IMR-90 (cell line): ENCODE measurements around the gene CPED1. TPM values are rescaled to one million over a fixed set of nuclear protein-coding genes. Genes with fewer than 3 reads are reported as not detected.
A peak's percentile ranks its signal among the peaks of the same experiment; 100 is the strongest.

Experiments
- ATAC-seq: fragments of 200-7000 bp; cut with Tn5 transposase; 2 replicates; pipeline ENCODE4 v1.9.1; 2020; ENCODE audit warnings: low read depth, mild to moderate bottlenecking, moderate library complexity
- BruUV-seq: library from RNA; stranded (reverse); fragments of 400-500 nt; replicated peaks from 2 replicates; lab custom pipeline; 2021; lab: Mats Ljungman, UMichigan
- CTCF ChIA-PET: fragments of 300-600 bp; formaldehyde crosslinking; extraction: SDS; loops from one replicate; lab custom pipeline; 2021; ENCODE audit warnings: antibody characterized with exemption; lab: Yijun Ruan, JAX
- POLR2A ChIA-PET: fragments of 300-600 bp; sonication (Branson Sonifier 250); formaldehyde crosslinking; loops from one replicate; lab custom pipeline; 2022; ENCODE audit warnings: antibody characterized with exemption; ENCODE audit not compliant: unreplicated experiment; lab: Charles Lee
- DNase-seq: peaks from one replicate; pipeline ENCODE4 v3.0.0; 2013
- H2AFZ ChIP-seq: replicated peaks from 2 replicates; pipeline ENCODE3; 2013; ENCODE audit warnings: low read length, mild to moderate bottlenecking; ENCODE audit not compliant: poor library complexity
- H2AK5ac ChIP-seq: 2 replicates; pipeline ENCODE4 v1.6.1; 2013; ENCODE audit warnings: low read depth, low read length, inconsistent platforms
- H2AK9ac ChIP-seq: replicated peaks from 2 replicates; pipeline ENCODE3; 2013; ENCODE audit warnings: mild to moderate bottlenecking, low read depth, low read length, moderate library complexity; ENCODE audit not compliant: poor library complexity
- H2BK120ac ChIP-seq: 2 replicates; pipeline ENCODE4 v1.6.1; 2013; ENCODE audit warnings: low read depth, low read length, inconsistent platforms
- H2BK15ac ChIP-seq: 3 replicates; pipeline ENCODE4 v1.6.1; 2013; ENCODE audit warnings: low read depth, low read length, inconsistent platforms
- H2BK20ac ChIP-seq: 2 replicates; pipeline ENCODE4 v1.6.1; 2013; ENCODE audit warnings: low read depth, mild to moderate bottlenecking, inconsistent platforms, low read length, moderate library complexity
- H2BK5ac ChIP-seq: 2 replicates; pipeline ENCODE4 v1.6.1; 2013; ENCODE audit warnings: mild to moderate bottlenecking, low read depth, low read length, inconsistent platforms; ENCODE audit not compliant: poor library complexity, severe bottlenecking
- H3K14ac ChIP-seq: replicated peaks from 2 replicates; pipeline ENCODE4 v1.6.1; 2013; ENCODE audit warnings: low read depth, low read length, inconsistent platforms
- H3K18ac ChIP-seq: 2 replicates; pipeline ENCODE4 v1.6.1; 2013; ENCODE audit warnings: low read depth, low read length, control low read depth
- H3K23ac ChIP-seq: 2 replicates; pipeline ENCODE4 v1.6.1; 2013; ENCODE audit warnings: low read depth, low read length, inconsistent platforms
- H3K27ac ChIP-seq: 2 replicates; pipeline ENCODE4 v1.5.1; 2013; ENCODE audit warnings: mild to moderate bottlenecking, control low read depth, low read length; ENCODE audit not compliant: insufficient read depth
- H3K27me3 ChIP-seq: 2 replicates; pipeline ENCODE4 v1.6.1; 2013; ENCODE audit warnings: low read length; ENCODE audit not compliant: control insufficient read depth, insufficient read depth
- H3K36me3 ChIP-seq: 2 replicates; pipeline ENCODE4 v1.6.1; 2013; ENCODE audit warnings: low read length, mixed read lengths; ENCODE audit not compliant: control insufficient read depth, insufficient read depth
- H3K4ac ChIP-seq: 2 replicates; pipeline ENCODE4 v1.6.1; 2013; ENCODE audit warnings: low read depth, low read length, inconsistent platforms
- H3K4me1 ChIP-seq: 2 replicates; pipeline ENCODE4 v1.6.1; 2013; ENCODE audit warnings: low read length, mixed read lengths; ENCODE audit not compliant: control insufficient read depth, insufficient read depth
- H3K4me2 ChIP-seq: 2 replicates; pipeline ENCODE4 v1.6.1; 2013; ENCODE audit warnings: low read depth, mild to moderate bottlenecking, control low read depth, low read length, moderate library complexity
- H3K4me3 ChIP-seq: 2 replicates; pipeline ENCODE4 v1.5.1; 2013; ENCODE audit warnings: low read depth, mild to moderate bottlenecking, control low read depth, low read length, moderate library complexity; ENCODE audit not compliant: insufficient read depth
- H3K56ac ChIP-seq: 2 replicates; pipeline ENCODE4 v1.6.1; 2013; ENCODE audit warnings: low read length, inconsistent platforms; ENCODE audit not compliant: insufficient read depth; ENCODE audit errors: extremely low read depth
- H3K79me1 ChIP-seq, 2 experiments: 2 replicates each; pipeline ENCODE4 v1.6.1; 2013; ENCODE audit warnings: low read length in 2 of 2, inconsistent platforms in 1 of 2, low read depth in 1 of 2
- H3K9ac ChIP-seq: 2 replicates; pipeline ENCODE4 v1.6.1; 2013; ENCODE audit warnings: low read depth, low read length, control low read depth
- H3K9me1 ChIP-seq: 2 replicates; pipeline ENCODE4 v1.6.1; 2013; ENCODE audit warnings: low read length, inconsistent platforms; ENCODE audit not compliant: insufficient read depth
- H3K9me3 ChIP-seq: 2 replicates; pipeline ENCODE4 v1.6.1; 2013; ENCODE audit warnings: low read length; ENCODE audit not compliant: control insufficient read depth, insufficient read depth
- H4K20me1 ChIP-seq: 2 replicates; pipeline ENCODE4 v1.6.1; 2013; ENCODE audit warnings: low read length, inconsistent platforms; ENCODE audit not compliant: insufficient read depth
- H4K5ac ChIP-seq: 2 replicates; pipeline ENCODE4 v1.6.1; 2013; ENCODE audit warnings: mild to moderate bottlenecking, low read depth, low read length, control low read depth
- H4K8ac ChIP-seq, 2 experiments: 2 replicates each; pipeline ENCODE4 v1.6.1; 2013; ENCODE audit warnings: low read depth in 2 of 2, low read length in 2 of 2, control low read depth in 1 of 2, inconsistent platforms in 1 of 2
- H4K91ac ChIP-seq: 2 replicates; pipeline ENCODE4 v1.6.1; 2013; ENCODE audit warnings: low read depth, low read length, inconsistent platforms; ENCODE audit not compliant: insufficient read depth
- BHLHE40 ChIP-seq: fragments of 150-350 bp; IDR thresholded peaks from 2 replicates; pipeline ENCODE4 v1.6.1; 2016; ENCODE audit warnings: mild to moderate bottlenecking, low read depth, low read length
- CEBPB ChIP-seq: IDR thresholded peaks from 2 replicates; pipeline ENCODE4 v1.6.1; 2012; ENCODE audit warnings: low read depth, low read length, improper control_type of control experiment
- CHD1 ChIP-seq: IDR thresholded peaks from 2 replicates; pipeline ENCODE4 v1.6.1; 2012; ENCODE audit warnings: low read depth, low read length, improper control_type of control experiment
- FOS ChIP-seq: fragments of 150-350 bp; IDR thresholded peaks from 2 replicates; pipeline ENCODE4 v1.6.1; 2016; ENCODE audit warnings: low read depth, low read length
- MAFK ChIP-seq: IDR thresholded peaks from 2 replicates; pipeline ENCODE4 v1.6.1; 2012; ENCODE audit warnings: low read depth, low read length, improper control_type of control experiment
- MAZ ChIP-seq: IDR thresholded peaks from 2 replicates; pipeline ENCODE4 v1.6.1; 2012; ENCODE audit warnings: low read depth, mild to moderate bottlenecking, low read length, improper control_type of control experiment, moderate library complexity, borderline replicate concordance
- MXI1 ChIP-seq: IDR thresholded peaks from 2 replicates; pipeline ENCODE4 v1.6.1; 2012; ENCODE audit warnings: low read depth, mild to moderate bottlenecking, low read length, moderate library complexity, borderline replicate concordance
- NFE2L2 ChIP-seq: fragments of 150-350 bp; IDR thresholded peaks from 2 replicates; pipeline ENCODE4 v1.6.1; 2016; ENCODE audit warnings: low read depth, mild to moderate bottlenecking, low read length
- POLR2A ChIP-seq: IDR thresholded peaks from 2 replicates; pipeline ENCODE4 v1.6.1; 2012; ENCODE audit warnings: mild to moderate bottlenecking, low read depth, low read length
- RAD21 ChIP-seq: IDR thresholded peaks from 2 replicates; pipeline ENCODE4 v1.6.1; 2012; ENCODE audit warnings: low read length, improper control_type of control experiment
- RCOR1 ChIP-seq: IDR thresholded peaks from 2 replicates; pipeline ENCODE4 v1.6.1; 2012; ENCODE audit warnings: mild to moderate bottlenecking, low read length, improper control_type of control experiment; ENCODE audit not compliant: insufficient replicate concordance
- RFX5 ChIP-seq: IDR thresholded peaks from 2 replicates; pipeline ENCODE4 v1.8.0; 2012; ENCODE audit warnings: low read depth, mild to moderate bottlenecking, low read length, moderate library complexity
- SMC3 ChIP-seq: fragments of 150-350 bp; IDR thresholded peaks from 2 replicates; pipeline ENCODE4 v1.6.1; 2016; ENCODE audit warnings: low read depth, mild to moderate bottlenecking, antibody characterized with exemption, low read length, moderate library complexity
- WGBS, 2 experiments: methylation state at CpG; one replicate each; pipeline versions ENCODE4 v1.1.5 to v1.1.7; 2013; ENCODE audit warnings: missing lambda C conversion rate in 2 of 2; ENCODE audit not compliant: insufficient read length in 1 of 2; ENCODE audit errors: extremely low coverage in 2 of 2; 5-methylcytosine and 5-hydroxymethylcytosine counted together
- dilution Hi-C: fragments of 300-500 bp; cut with HindIII; formaldehyde crosslinking; loops from one replicate; pipeline ENCODE4 v1.14.3; 2018; ENCODE audit warnings: low sequenced_read_pairs; ENCODE audit not compliant: unreplicated experiment
- in situ Hi-C: fragments of 300-500 bp; cut with MboI; formaldehyde crosslinking; loops from 3 replicates; pipeline ENCODE4 v1.14.3; 2019; ENCODE audit warnings: low sequenced_read_pairs, inconsistent platforms, mixed read lengths
- intact Hi-C: fragments of 100-400 bp; cut with micrococcal nuclease; formaldehyde crosslinking; loops from 2 replicates; pipeline ENCODE4 v1.10.0; 2022
- polyA plus RNA-seq, 3 experiments: library from polyadenylated mRNA; depleted of rRNA; stranded (reverse); fragments of >200 nt; gene quantifications; 2 replicates each; pipeline ENCODE4 v1.2.3, GENCODE V29; 2012; ENCODE audit warnings: low replicate concordance in 1 of 3
- total RNA-seq: library from RNA; depleted of rRNA; stranded (reverse); fragments of >200 nt; gene quantifications from 2 replicates; pipeline ENCODE4 v1.2.3, GENCODE V29; 2012
- TF ChIP-seq, protein P1 (sequence below): fragments of 150-350 bp; IDR thresholded peaks from 2 replicates; pipeline ENCODE4 v1.6.1; 2016; ENCODE audit warnings: low read depth, mild to moderate bottlenecking, low read length, moderate library complexity, borderline replicate concordance
- TF ChIP-seq, protein P2 (sequence below): fragments of 150-350 bp; IDR thresholded peaks from 2 replicates; pipeline ENCODE4 v1.6.1; 2017; ENCODE audit warnings: mild to moderate bottlenecking, antibody characterized with exemption, low read length, low read depth
- TF ChIP-seq, protein P3 (sequence below): conservative IDR thresholded peaks from 2 replicates; pipeline ENCODE4 v1.5.1; 2012; ENCODE audit warnings: mild to moderate bottlenecking, low read depth, low read length, improper control_type of control experiment

The CPED1 gene
- total and polyA plus RNA-seq, 2 of the 4 experiments (the other 2 are of a cell fraction), result 31.2 to 96.8 TPM

DNA sequence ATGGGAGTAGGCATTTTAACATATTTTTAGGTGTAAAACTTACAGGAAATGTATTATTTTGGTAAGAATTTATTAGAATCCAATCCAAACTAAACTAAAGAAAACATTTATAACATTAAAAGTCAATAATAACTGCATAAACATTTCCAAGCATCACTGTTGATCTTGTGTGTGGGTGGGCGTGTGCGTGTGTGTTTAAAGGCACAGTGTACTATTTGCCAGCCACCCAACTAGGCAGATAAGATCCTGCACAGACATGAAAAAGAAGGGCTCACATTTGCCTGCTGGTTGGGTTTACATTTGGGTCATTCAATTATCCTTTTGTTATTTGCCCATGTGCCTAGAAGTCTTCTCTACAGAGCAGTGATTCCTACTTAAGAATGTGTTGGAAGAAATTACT is 309.3 kb downstream of the CPED1 start:
- peak overlapping the region; percentile 57 for H2BK120ac ChIP-seq
- peak overlapping the region; percentile 63 for H2BK5ac ChIP-seq
- ChIA-PET CTCF (interaction anchor here (0.7 to 1.0 kb wide), 2 partner anchors 19 to 159 kb away, joined by 3 to 5 read pairs; no protein-coding TSS in a partner anchor), POLR2A (no interaction called here)
- peak overlapping the region in 1 of 2 experiments; percentile 72; a peak in 2 of 4 replicates for H4K8ac ChIP-seq
- H4K5ac ChIP-seq, result no peak overlapping the region
- ATAC-seq (no peak), DNase-seq (no peak)
- intact Hi-C loops, result no loop called here
- no peak overlapping the region for H3K4me2 ChIP-seq
- H2AFZ ChIP-seq, result peak overlapping the region; percentile 18
- peaks cover 6% of the 10 kb centered on the region; the same call in 1 of the 2 replicates for H3K9me1 ChIP-seq
- peak overlapping the region; percentile 62; the same call in 1 of the 2 replicates for H3K23ac ChIP-seq
- no peak overlapping the region for H3K56ac ChIP-seq
- peaks cover 0 to 6% of the 10 kb centered on the region in 2 experiments; a peak in 1 of 4 replicates for H3K79me1 ChIP-seq
- H3K18ac ChIP-seq, result peak overlapping the region; percentile 50; the same call in 1 of the 2 replicates
- dilution Hi-C loops, result no loop called here
- no peak overlapping the region for H3K4me3 ChIP-seq
- peak overlapping the region; percentile 64; the same call in 1 of the 3 replicates for H2BK15ac ChIP-seq
- H2AK5ac ChIP-seq, result peak overlapping the region; percentile 49
- H3K9ac ChIP-seq, result no peak overlapping the region
- H2BK20ac ChIP-seq, result peak overlapping the region; percentile 42; the same call in 1 of the 2 replicates
- H3K27ac ChIP-seq, result no peak overlapping the region
- H3K4ac ChIP-seq, result peak overlapping the region; percentile 67
- no peak overlapping the region for H2AK9ac ChIP-seq
- peaks cover 3% of the 10 kb centered on the region for H3K36me3 ChIP-seq
- no peaks in the 10 kb centered on the region for H3K27me3 ChIP-seq
- WGBS, 2 experiments, result no CpG with 5 or more reads among the region's 2 CpGs
- peaks cover 6% of the 10 kb centered on the region; the same call in 1 of the 2 replicates for H3K4me1 ChIP-seq
- no peak overlapping the region for H4K91ac ChIP-seq
- in situ Hi-C loops, result no loop called here
- no peaks in the 10 kb centered on the region for H3K9me3 ChIP-seq
- no TSS peak for BruUV-seq
- no peaks in the 10 kb centered on the region for H4K20me1 ChIP-seq
- H3K14ac ChIP-seq, result peak overlapping the region; percentile 58
- TF ChIP-seq FOS, result no peak
- TF ChIP-seq, protein P1, sequence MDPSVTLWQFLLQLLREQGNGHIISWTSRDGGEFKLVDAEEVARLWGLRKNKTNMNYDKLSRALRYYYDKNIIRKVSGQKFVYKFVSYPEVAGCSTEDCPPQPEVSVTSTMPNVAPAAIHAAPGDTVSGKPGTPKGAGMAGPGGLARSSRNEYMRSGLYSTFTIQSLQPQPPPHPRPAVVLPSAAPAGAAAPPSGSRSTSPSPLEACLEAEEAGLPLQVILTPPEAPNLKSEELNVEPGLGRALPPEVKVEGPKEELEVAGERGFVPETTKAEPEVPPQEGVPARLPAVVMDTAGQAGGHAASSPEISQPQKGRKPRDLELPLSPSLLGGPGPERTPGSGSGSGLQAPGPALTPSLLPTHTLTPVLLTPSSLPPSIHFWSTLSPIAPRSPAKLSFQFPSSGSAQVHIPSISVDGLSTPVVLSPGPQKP, result no peak
- TF ChIP-seq BHLHE40, result no peak
- no peak for TF ChIP-seq SMC3
- TF ChIP-seq MAFK, result no peak
- TF ChIP-seq NFE2L2, result no peak
- TF ChIP-seq RAD21, result no peak
- TF ChIP-seq, protein P2, sequence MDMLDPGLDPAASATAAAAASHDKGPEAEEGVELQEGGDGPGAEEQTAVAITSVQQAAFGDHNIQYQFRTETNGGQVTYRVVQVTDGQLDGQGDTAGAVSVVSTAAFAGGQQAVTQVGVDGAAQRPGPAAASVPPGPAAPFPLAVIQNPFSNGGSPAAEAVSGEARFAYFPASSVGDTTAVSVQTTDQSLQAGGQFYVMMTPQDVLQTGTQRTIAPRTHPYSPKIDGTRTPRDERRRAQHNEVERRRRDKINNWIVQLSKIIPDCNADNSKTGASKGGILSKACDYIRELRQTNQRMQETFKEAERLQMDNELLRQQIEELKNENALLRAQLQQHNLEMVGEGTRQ, result no peak
- TF ChIP-seq CHD1, result no peak
- no peak for TF ChIP-seq RCOR1
- TF ChIP-seq, protein P3, sequence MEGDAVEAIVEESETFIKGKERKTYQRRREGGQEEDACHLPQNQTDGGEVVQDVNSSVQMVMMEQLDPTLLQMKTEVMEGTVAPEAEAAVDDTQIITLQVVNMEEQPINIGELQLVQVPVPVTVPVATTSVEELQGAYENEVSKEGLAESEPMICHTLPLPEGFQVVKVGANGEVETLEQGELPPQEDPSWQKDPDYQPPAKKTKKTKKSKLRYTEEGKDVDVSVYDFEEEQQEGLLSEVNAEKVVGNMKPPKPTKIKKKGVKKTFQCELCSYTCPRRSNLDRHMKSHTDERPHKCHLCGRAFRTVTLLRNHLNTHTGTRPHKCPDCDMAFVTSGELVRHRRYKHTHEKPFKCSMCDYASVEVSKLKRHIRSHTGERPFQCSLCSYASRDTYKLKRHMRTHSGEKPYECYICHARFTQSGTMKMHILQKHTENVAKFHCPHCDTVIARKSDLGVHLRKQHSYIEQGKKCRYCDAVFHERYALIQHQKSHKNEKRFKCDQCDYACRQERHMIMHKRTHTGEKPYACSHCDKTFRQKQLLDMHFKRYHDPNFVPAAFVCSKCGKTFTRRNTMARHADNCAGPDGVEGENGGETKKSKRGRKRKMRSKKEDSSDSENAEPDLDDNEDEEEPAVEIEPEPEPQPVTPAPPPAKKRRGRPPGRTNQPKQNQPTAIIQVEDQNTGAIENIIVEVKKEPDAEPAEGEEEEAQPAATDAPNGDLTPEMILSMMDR, result no peak
- no peak for TF ChIP-seq MXI1
- no peak for TF ChIP-seq POLR2A
- no peak for TF ChIP-seq CEBPB
- no peak for TF ChIP-seq RFX5
- no peak for TF ChIP-seq MAZ
